AG04450 (cell line): ENCODE data around the gene HPGDS. TPM values are rescaled to one million over a fixed set of nuclear protein-coding genes. Genes with fewer than 3 reads are reported as not detected.
"Not testable (repeated sequence)": the region's sequence is repeated elsewhere in the genome, so short reads cannot be mapped to it uniquely, and the experiment has no call there.

ENCODE experiments used
- CTCF ChIA-PET: fragments of 300-600, 350-600 bp; formaldehyde crosslinking; extraction: SDS; loops from one replicate; lab custom pipeline; 2022; ENCODE audit warnings: antibody characterized with exemption, inconsistent platforms; lab: Charles Lee
- POLR2A ChIA-PET: fragments of 350-600 bp; formaldehyde crosslinking; extraction: SDS; loops from one replicate; lab custom pipeline; 2021; ENCODE audit warnings: antibody characterized with exemption, inconsistent platforms; lab: Yijun Ruan, JAX
- DNase-seq: peaks from one replicate; pipeline ENCODE4 v3.0.0-alpha.2; 2011; ENCODE audit warnings: low read depth, low spot score
- H3K27ac ChIP-seq: one replicate; pipeline ENCODE4 v1.5.1; 2012; ENCODE audit warnings: low read depth, low read length, control low read depth
- H3K27me3 ChIP-seq: one replicate; pipeline ENCODE4 v1.6.0; 2012; ENCODE audit warnings: low read length; ENCODE audit not compliant: control insufficient read depth, insufficient read depth
- H3K4me3 ChIP-seq: 2 replicates; pipeline ENCODE4 v1.5.1; 2011; ENCODE audit warnings: mild to moderate bottlenecking, low read depth, low read length, control low read depth
- H3K9me3 ChIP-seq: 2 replicates; pipeline ENCODE4 v1.5.1; 2012; ENCODE audit warnings: low read length; ENCODE audit not compliant: control insufficient read depth, insufficient read depth
- CTCF ChIP-seq: IDR thresholded peaks from 2 replicates; pipeline ENCODE4 v1.5.1; 2011; ENCODE audit warnings: low read depth, low read length, control low read depth, inconsistent platforms
- polyA plus RNA-seq: library from polyadenylated mRNA; depleted of rRNA; stranded (reverse); fragments of >200 nt; gene quantifications from 2 replicates; pipeline ENCODE4 v1.2.3, GENCODE V29; 2011

The HPGDS gene
- polyA plus RNA-seq, 1 experiment, result not detected

GRCh38 chr4:94334476-94334875, 8.2 kb downstream of the HPGDS start:
- ChIA-PET CTCF (interaction anchor here (1.0 to 1.7 kb wide), 3 partner anchors 30 to 56 kb away, joined by 3 to 5 read pairs (median 4); no protein-coding TSS in a partner anchor), POLR2A (no interaction called here)
- Histone ChIP-seq H3K4me3 (no peak overlapping the region), H3K27me3 (peaks cover 4% of the 10 kb centered on the region), H3K9me3 (no peaks in the 10 kb centered on the region), H3K27ac (no peak overlapping the region)
- DNase-seq, result no peak
- no peak for TF ChIP-seq CTCF

- TF ChIP-seq CTCF, result no peak
- Histone ChIP-seq H3K27ac (no peak overlapping the region), H3K4me3 (no peak overlapping the region), H3K27me3 (peaks cover 4% of the 10 kb centered on the region), H3K9me3 (no peaks in the 10 kb centered on the region)
- POLR2A ChIA-PET, result no interaction called here
- CTCF ChIA-PET, result interaction anchor here (0.6 to 1.7 kb wide), 7 partner anchors 13 to 543 kb away, joined by 3 to 5 read pairs (median 3); no protein-coding TSS in a partner anchor
- no peak for DNase-seq
Measured at GRCh38 chr4:94333866-94334265, 8.8 kb downstream of the HPGDS start.

GRCh38 chr4:94332983-94333590, 9.5 kb downstream of the HPGDS start:
- Histone ChIP-seq H3K9me3 (no peaks in the 10 kb centered on the region), H3K27ac (no peak overlapping the region), H3K27me3 (peaks cover 4% of the 10 kb centered on the region), H3K4me3 (no peak overlapping the region)
- POLR2A ChIA-PET, result no interaction called here
- no peak for DNase-seq
- TF ChIP-seq CTCF, result peak; percentile 20; the same call in 1 of the 2 replicates
- CTCF ChIA-PET, result interaction anchor here (0.6 to 1.7 kb wide), 7 partner anchors 12 to 542 kb away, joined by 3 to 5 read pairs (median 3); no protein-coding TSS in a partner anchor

GRCh38 chr4:94329933-94330332, 12.7 kb downstream of the HPGDS start:
- POLR2A ChIA-PET, result no interaction called here
- Histone ChIP-seq H3K4me3 (no peak overlapping the region), H3K27me3 (peaks cover 7% of the 10 kb centered on the region), H3K9me3 (peaks cover 10% of the 10 kb centered on the region), H3K27ac (no peak overlapping the region)
- CTCF ChIA-PET, result no interaction called here
- no peak for DNase-seq
- no peak for TF ChIP-seq CTCF

- no peak for DNase-seq
- POLR2A ChIA-PET, result no interaction called here
- peaks cover 3% of the 10 kb centered on the region for H3K27me3 ChIP-seq
- H3K27ac ChIP-seq, result no peak overlapping the region
- TF ChIP-seq CTCF, result no peak
- no peak overlapping the region for H3K4me3 ChIP-seq
- CTCF ChIA-PET, result no interaction called here
- peaks cover 10% of the 10 kb centered on the region for H3K9me3 ChIP-seq
Measured at GRCh38 chr4:94325835-94326234, 16.8 kb downstream of the HPGDS start.

- H3K27ac ChIP-seq, POLR2A ChIA-PET, CTCF ChIA-PET: not testable (repeated sequence)
Measured at GRCh38 chr4:94319927-94320326, 22.7 kb downstream of the HPGDS start.

More at GRCh38 chr4:94319927-94320326, 22.7 kb downstream of the HPGDS start:
- not testable (repeated sequence) for H3K4me3 ChIP-seq, H3K27me3 ChIP-seq, DNase-seq, H3K9me3 ChIP-seq
